IMR-90 (cell line): ENCODE data around the gene PEX19. TPM values are rescaled to one million over a fixed set of nuclear protein-coding genes. Genes with fewer than 3 reads are reported as not detected.

ENCODE experiments used
- ATAC-seq: fragments of 200-7000 bp; cut with Tn5 transposase; 2 replicates; pipeline ENCODE4 v1.9.1; 2020; ENCODE audit warnings: low read depth, mild to moderate bottlenecking, moderate library complexity
- BruUV-seq: library from RNA; stranded (reverse); fragments of 400-500 nt; replicated peaks from 2 replicates; lab custom pipeline; 2021; lab: Mats Ljungman, UMichigan
- CTCF ChIA-PET: fragments of 300-600 bp; formaldehyde crosslinking; extraction: SDS; loops from one replicate; lab custom pipeline; 2021; ENCODE audit warnings: antibody characterized with exemption; lab: Yijun Ruan, JAX
- POLR2A ChIA-PET: fragments of 300-600 bp; sonication (Branson Sonifier 250); formaldehyde crosslinking; loops from one replicate; lab custom pipeline; 2022; ENCODE audit warnings: antibody characterized with exemption; ENCODE audit not compliant: unreplicated experiment; lab: Charles Lee
- DNase-seq: peaks from one replicate; pipeline ENCODE4 v3.0.0; 2013
- H2AFZ ChIP-seq: replicated peaks from 2 replicates; pipeline ENCODE3; 2013; ENCODE audit warnings: low read length, mild to moderate bottlenecking; ENCODE audit not compliant: poor library complexity
- H2AK5ac ChIP-seq: 2 replicates; pipeline ENCODE4 v1.6.1; 2013; ENCODE audit warnings: low read depth, low read length, inconsistent platforms
- H2AK9ac ChIP-seq: replicated peaks from 2 replicates; pipeline ENCODE3; 2013; ENCODE audit warnings: mild to moderate bottlenecking, low read depth, low read length, moderate library complexity; ENCODE audit not compliant: poor library complexity
- H2BK120ac ChIP-seq: 2 replicates; pipeline ENCODE4 v1.6.1; 2013; ENCODE audit warnings: low read depth, low read length, inconsistent platforms
- H2BK15ac ChIP-seq: 3 replicates; pipeline ENCODE4 v1.6.1; 2013; ENCODE audit warnings: low read depth, low read length, inconsistent platforms
- H2BK20ac ChIP-seq: 2 replicates; pipeline ENCODE4 v1.6.1; 2013; ENCODE audit warnings: low read depth, mild to moderate bottlenecking, inconsistent platforms, low read length, moderate library complexity
- H2BK5ac ChIP-seq: 2 replicates; pipeline ENCODE4 v1.6.1; 2013; ENCODE audit warnings: mild to moderate bottlenecking, low read depth, low read length, inconsistent platforms; ENCODE audit not compliant: poor library complexity, severe bottlenecking
- H3K14ac ChIP-seq: replicated peaks from 2 replicates; pipeline ENCODE4 v1.6.1; 2013; ENCODE audit warnings: low read depth, low read length, inconsistent platforms
- H3K18ac ChIP-seq: 2 replicates; pipeline ENCODE4 v1.6.1; 2013; ENCODE audit warnings: low read depth, low read length, control low read depth
- H3K23ac ChIP-seq: 2 replicates; pipeline ENCODE4 v1.6.1; 2013; ENCODE audit warnings: low read depth, low read length, inconsistent platforms
- H3K27ac ChIP-seq: 2 replicates; pipeline ENCODE4 v1.5.1; 2013; ENCODE audit warnings: mild to moderate bottlenecking, control low read depth, low read length; ENCODE audit not compliant: insufficient read depth
- H3K27me3 ChIP-seq: 2 replicates; pipeline ENCODE4 v1.6.1; 2013; ENCODE audit warnings: low read length; ENCODE audit not compliant: control insufficient read depth, insufficient read depth
- H3K36me3 ChIP-seq: 2 replicates; pipeline ENCODE4 v1.6.1; 2013; ENCODE audit warnings: low read length, mixed read lengths; ENCODE audit not compliant: control insufficient read depth, insufficient read depth
- H3K4ac ChIP-seq: 2 replicates; pipeline ENCODE4 v1.6.1; 2013; ENCODE audit warnings: low read depth, low read length, inconsistent platforms
- H3K4me1 ChIP-seq: 2 replicates; pipeline ENCODE4 v1.6.1; 2013; ENCODE audit warnings: low read length, mixed read lengths; ENCODE audit not compliant: control insufficient read depth, insufficient read depth
- H3K4me2 ChIP-seq: 2 replicates; pipeline ENCODE4 v1.6.1; 2013; ENCODE audit warnings: low read depth, mild to moderate bottlenecking, control low read depth, low read length, moderate library complexity
- H3K4me3 ChIP-seq: 2 replicates; pipeline ENCODE4 v1.5.1; 2013; ENCODE audit warnings: low read depth, mild to moderate bottlenecking, control low read depth, low read length, moderate library complexity; ENCODE audit not compliant: insufficient read depth
- H3K56ac ChIP-seq: 2 replicates; pipeline ENCODE4 v1.6.1; 2013; ENCODE audit warnings: low read length, inconsistent platforms; ENCODE audit not compliant: insufficient read depth; ENCODE audit errors: extremely low read depth
- H3K79me1 ChIP-seq, 2 experiments: 2 replicates each; pipeline ENCODE4 v1.6.1; 2013; ENCODE audit warnings: low read length in 2 of 2, inconsistent platforms in 1 of 2, low read depth in 1 of 2
- H3K9ac ChIP-seq: 2 replicates; pipeline ENCODE4 v1.6.1; 2013; ENCODE audit warnings: low read depth, low read length, control low read depth
- H3K9me1 ChIP-seq: 2 replicates; pipeline ENCODE4 v1.6.1; 2013; ENCODE audit warnings: low read length, inconsistent platforms; ENCODE audit not compliant: insufficient read depth
- H3K9me3 ChIP-seq: 2 replicates; pipeline ENCODE4 v1.6.1; 2013; ENCODE audit warnings: low read length; ENCODE audit not compliant: control insufficient read depth, insufficient read depth
- H4K20me1 ChIP-seq: 2 replicates; pipeline ENCODE4 v1.6.1; 2013; ENCODE audit warnings: low read length, inconsistent platforms; ENCODE audit not compliant: insufficient read depth
- H4K5ac ChIP-seq: 2 replicates; pipeline ENCODE4 v1.6.1; 2013; ENCODE audit warnings: mild to moderate bottlenecking, low read depth, low read length, control low read depth
- H4K8ac ChIP-seq, 2 experiments: 2 replicates each; pipeline ENCODE4 v1.6.1; 2013; ENCODE audit warnings: low read depth in 2 of 2, low read length in 2 of 2, control low read depth in 1 of 2, inconsistent platforms in 1 of 2
- H4K91ac ChIP-seq: 2 replicates; pipeline ENCODE4 v1.6.1; 2013; ENCODE audit warnings: low read depth, low read length, inconsistent platforms; ENCODE audit not compliant: insufficient read depth
- FOS ChIP-seq: fragments of 150-350 bp; IDR thresholded peaks from 2 replicates; pipeline ENCODE4 v1.6.1; 2016; ENCODE audit warnings: low read depth, low read length
- MXI1 ChIP-seq: IDR thresholded peaks from 2 replicates; pipeline ENCODE4 v1.6.1; 2012; ENCODE audit warnings: low read depth, mild to moderate bottlenecking, low read length, moderate library complexity, borderline replicate concordance
- WGBS, 2 experiments: methylation state at CpG; one replicate each; pipeline versions ENCODE4 v1.1.5 to v1.1.7; 2013; ENCODE audit warnings: missing lambda C conversion rate in 2 of 2; ENCODE audit not compliant: insufficient read length in 1 of 2; ENCODE audit errors: extremely low coverage in 2 of 2; 5-methylcytosine and 5-hydroxymethylcytosine counted together
- dilution Hi-C: fragments of 300-500 bp; cut with HindIII; formaldehyde crosslinking; loops from one replicate; pipeline ENCODE4 v1.14.3; 2018; ENCODE audit warnings: low sequenced_read_pairs; ENCODE audit not compliant: unreplicated experiment
- in situ Hi-C: fragments of 300-500 bp; cut with MboI; formaldehyde crosslinking; loops from 3 replicates; pipeline ENCODE4 v1.14.3; 2019; ENCODE audit warnings: low sequenced_read_pairs, inconsistent platforms, mixed read lengths
- intact Hi-C: fragments of 100-400 bp; cut with micrococcal nuclease; formaldehyde crosslinking; loops from 2 replicates; pipeline ENCODE4 v1.10.0; 2022
- polyA plus RNA-seq, 3 experiments: library from polyadenylated mRNA; depleted of rRNA; stranded (reverse); fragments of >200 nt; gene quantifications; 2 replicates each; pipeline ENCODE4 v1.2.3, GENCODE V29; 2012; ENCODE audit warnings: low replicate concordance in 1 of 3
- total RNA-seq: library from RNA; depleted of rRNA; stranded (reverse); fragments of >200 nt; gene quantifications from 2 replicates; pipeline ENCODE4 v1.2.3, GENCODE V29; 2012

The PEX19 gene
- total and polyA plus RNA-seq, 2 of the 4 experiments (the other 2 are of a cell fraction) = 44.5 to 67.7 TPM

GRCh38 chr1:160238408-160238807 is 46.5 kb downstream of the PEX19 start:
- H4K91ac ChIP-seq = no peak overlapping the region
- H2BK120ac ChIP-seq = no peak overlapping the region
- no peak for DNase-seq
- ATAC-seq = no peak
- no peak overlapping the region for H3K9ac ChIP-seq
- H3K56ac ChIP-seq = no peak overlapping the region
- H3K27ac ChIP-seq = no peak overlapping the region
- H2BK20ac ChIP-seq = no peak overlapping the region
- H3K14ac ChIP-seq = no peak overlapping the region
- peaks cover 4 to 18% of the 10 kb centered on the region in 2 experiments; a peak in 3 of 4 replicates for H3K79me1 ChIP-seq
- no peak overlapping the region for H2AFZ ChIP-seq
- dilution Hi-C loops (no loop called here), intact Hi-C loops (loop anchor here (5.0 kb wide), 1 partner anchor 79 kb away; no protein-coding TSS in a partner anchor), in situ Hi-C loops (no loop called here)
- H4K5ac ChIP-seq = no peak overlapping the region
- no peak overlapping the region for H3K4me3 ChIP-seq
- H2AK9ac ChIP-seq = no peak overlapping the region
- H4K8ac ChIP-seq = no peak overlapping the region
- no peak overlapping the region for H3K18ac ChIP-seq
- TF ChIP-seq FOS = no peak
- TF ChIP-seq MXI1 = no peak
- H3K9me3 ChIP-seq = no peaks in the 10 kb centered on the region
- H3K4me2 ChIP-seq = no peak overlapping the region
- H3K4me1 ChIP-seq = no peaks in the 10 kb centered on the region
- no peak overlapping the region for H2BK15ac ChIP-seq
- no peak overlapping the region for H2BK5ac ChIP-seq
- ChIA-PET POLR2A (no interaction called here), CTCF (interaction anchor here (1.2 to 1.6 kb wide), 2 partner anchors 13 to 153 kb away, joined by 3 to 6 read pairs; no protein-coding TSS in a partner anchor)
- H3K23ac ChIP-seq = no peak overlapping the region
- H3K4ac ChIP-seq = no peak overlapping the region
- H3K9me1 ChIP-seq = no peaks in the 10 kb centered on the region; the same call in 1 of the 2 replicates
- H4K20me1 ChIP-seq = no peaks in the 10 kb centered on the region
- H3K36me3 ChIP-seq = peaks cover 41% of the 10 kb centered on the region
- 90% methylated on average over 2 of the region's 5 CpGs; no CpG with 5 or more reads in 1 of the 2 experiments for WGBS, 2 experiments
- H3K27me3 ChIP-seq = no peaks in the 10 kb centered on the region
- no peak overlapping the region for H2AK5ac ChIP-seq
- no TSS peak for BruUV-seq
